GM19455 (cell line): ENCODE results near the gene RAB37.

ENCODE experiments used
- ATAC-seq: cut with Tn5 transposase; IDR thresholded peaks from one replicate; pipeline ENCODE4 v1.9.1; 2021; ENCODE audit not compliant: unreplicated experiment

Gene RAB37

DNA sequence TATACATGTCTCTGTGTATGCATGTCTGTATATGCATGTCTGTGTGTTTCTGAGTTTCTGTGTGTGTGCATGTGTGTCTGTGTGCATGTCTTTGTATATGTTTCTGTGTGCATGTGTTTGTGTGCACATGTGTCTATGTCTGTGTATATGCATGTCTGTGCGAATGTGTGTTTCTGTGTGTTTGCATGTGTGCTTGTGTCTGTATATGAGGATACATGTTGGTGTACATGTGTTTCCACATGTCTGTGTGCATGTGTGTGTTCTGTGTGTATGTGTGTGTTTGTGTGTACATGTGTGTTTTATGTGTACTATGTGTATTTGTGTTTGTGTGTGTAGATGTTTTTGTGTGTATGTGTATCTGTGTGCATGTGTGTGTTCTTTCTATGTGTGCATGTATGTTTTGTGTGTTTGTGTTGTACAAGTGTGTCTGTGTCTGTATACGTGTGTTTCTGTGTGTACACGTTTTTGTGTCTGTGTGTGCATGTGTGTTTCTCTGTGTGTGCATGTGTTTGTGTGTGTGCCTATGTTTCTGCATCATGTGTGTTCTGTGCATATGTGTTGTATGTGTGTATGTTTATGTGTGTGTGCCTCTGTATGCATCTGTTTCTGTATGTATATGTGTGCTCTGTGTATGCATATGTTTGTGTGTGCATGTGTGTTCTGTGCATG is 8.9 kb upstream of the RAB37 start:
- ATAC-seq, result no peak

DNA sequence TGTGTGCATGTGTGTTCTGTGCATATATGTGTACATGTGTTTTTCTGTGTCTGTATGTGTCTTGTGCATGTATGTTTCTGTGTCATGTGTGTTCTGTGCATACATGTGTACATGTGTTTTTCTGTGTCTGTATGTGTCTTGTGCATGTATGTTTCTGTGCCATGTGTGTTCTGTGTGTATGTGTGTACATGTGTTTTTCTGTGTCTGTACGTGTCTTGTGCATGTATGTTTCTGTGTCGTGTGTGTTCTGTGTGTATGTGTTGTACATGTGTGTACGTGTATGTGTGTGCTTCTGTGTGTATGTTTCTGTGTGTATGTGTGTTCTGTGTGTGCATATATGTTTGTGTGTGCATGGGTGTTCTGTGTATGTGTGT is 8.4 kb upstream of the RAB37 start:
- no peak for ATAC-seq

DNA sequence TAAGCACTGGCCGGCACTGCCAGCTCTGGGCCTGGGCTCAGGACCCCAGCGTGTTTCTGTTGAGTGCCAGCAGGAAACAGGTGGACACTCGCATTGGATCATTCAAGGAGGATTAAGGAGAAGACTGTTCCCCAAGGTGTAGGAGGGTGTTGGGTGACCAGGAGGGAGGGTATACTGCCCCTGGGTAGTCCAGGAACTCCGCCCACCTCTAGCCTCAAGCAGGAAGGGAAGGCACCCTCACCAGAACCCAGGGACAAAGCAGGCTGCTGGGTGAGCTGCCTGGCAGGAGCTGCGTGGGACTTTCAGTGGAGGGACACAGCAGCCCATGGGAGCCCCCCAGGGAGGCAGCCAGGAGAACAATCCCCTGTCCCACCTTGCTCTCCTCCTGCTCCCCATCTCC is 7.7 kb upstream of the RAB37 start:
- no peak for ATAC-seq

DNA sequence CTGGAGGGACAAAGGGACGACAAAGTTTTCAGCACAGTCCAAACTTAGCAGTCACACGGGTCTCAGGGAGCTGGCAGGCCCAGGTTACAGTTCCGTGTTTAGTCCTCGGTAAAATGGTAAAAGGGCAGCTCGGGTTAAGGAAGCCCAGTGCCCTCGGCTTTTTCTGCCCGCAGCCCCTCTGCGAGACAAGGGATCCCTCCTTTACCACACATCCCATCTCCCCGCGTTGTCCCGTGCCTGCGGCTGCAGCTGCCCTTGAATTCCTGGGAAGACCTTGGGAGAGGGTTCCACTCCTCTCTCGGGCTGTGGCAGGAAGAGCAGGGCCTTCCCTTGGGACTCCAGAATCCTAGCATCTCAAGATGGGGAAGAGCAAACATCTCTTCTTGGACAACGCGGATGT is 7.2 kb upstream of the RAB37 start:
- ATAC-seq, result no peak

DNA sequence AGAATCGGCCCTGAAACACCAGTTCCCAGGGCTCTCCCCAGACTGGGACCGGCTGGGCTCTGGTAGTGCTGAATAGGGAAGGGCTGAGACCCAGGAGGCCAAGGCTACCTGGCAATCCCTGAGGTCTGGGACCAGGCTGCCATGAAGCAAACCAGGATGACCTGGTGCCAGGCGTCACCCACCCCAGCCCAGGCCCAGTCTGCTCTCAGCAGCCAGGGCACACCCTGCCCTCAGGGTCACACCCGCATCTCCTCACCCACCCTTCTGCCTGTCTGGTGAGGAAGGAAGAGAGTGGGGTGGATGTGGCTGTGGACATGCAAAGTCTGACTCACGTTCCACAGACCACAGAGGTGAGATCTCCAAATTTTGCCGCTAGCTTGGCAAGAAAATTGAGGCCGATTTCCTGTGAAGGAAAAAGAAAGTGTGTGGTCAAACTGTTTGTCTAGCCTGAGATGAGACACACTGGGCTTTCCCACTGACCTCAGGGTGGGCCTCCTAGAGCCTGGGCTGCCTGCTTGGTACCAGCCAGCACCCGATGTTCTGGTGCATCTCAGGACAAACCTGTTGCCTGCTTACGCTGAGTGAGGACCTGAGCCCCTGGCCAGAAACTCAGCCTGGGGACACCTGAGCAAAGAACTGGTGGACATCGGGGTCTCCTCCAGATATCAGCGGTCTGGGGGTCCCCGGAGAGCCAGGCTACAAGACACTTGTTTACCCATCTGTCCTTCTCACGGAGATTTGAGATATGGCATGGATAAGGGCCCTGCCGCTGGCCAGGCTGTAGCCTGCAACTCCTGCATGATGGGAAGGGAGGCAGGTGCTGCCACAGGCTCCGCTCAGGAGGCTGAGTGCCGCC is 6.3 kb upstream of the RAB37 start:
- ATAC-seq, result no peak

DNA sequence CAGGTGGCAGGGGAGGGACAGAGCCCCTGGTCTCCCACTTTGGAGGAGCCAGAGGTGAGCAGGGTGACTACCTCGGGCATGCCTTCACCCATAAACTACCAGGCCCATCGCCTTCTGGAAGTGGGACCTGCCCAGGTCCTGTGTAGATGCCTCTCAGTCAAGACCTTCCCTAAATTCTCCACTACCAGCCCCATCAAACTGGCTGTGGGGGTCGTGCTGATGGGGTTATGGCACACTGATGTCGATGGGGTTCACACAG is 5.8 kb upstream of the RAB37 start:
- no peak for ATAC-seq

DNA sequence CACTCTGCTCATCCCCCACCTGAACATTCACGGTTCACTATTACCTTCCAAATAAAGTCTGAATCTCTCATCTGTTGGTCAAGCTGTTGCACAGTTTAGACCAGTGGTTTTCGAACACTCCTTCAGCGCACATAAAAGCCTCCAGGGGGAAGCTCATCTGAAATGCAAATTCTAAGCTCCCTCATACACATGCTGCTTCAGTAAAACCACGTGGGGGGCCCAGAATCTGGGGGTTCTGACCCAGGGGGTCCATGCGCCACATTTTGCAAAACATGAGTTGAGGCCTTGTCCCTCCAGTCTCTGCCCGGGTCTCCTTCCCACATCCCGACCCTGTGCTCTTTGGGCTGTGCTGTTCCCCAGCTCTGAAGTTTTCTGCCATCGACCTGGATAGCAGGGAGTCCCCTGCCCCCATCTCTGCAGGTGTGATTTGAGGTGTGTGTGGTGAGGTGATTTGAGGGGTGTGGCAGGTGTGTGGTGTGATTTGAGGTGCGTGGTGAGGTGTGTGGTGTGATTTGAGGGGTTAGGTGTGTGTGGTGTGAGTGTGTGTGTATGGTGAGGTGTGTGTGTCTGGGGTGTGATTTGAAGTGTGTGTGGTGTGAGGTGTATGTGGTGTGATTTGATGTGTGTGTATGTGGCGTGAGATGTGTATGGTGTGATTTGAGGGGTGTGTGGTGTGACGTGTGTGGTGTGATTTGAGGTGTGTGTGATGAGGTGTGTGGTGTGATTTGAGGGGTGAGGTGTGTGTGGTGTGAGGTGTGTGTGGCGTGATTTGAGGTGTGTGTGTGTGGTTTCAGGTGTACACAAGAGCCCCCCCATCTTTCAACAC is 4.8 kb upstream of the RAB37 start:
- ATAC-seq, result no peak

DNA sequence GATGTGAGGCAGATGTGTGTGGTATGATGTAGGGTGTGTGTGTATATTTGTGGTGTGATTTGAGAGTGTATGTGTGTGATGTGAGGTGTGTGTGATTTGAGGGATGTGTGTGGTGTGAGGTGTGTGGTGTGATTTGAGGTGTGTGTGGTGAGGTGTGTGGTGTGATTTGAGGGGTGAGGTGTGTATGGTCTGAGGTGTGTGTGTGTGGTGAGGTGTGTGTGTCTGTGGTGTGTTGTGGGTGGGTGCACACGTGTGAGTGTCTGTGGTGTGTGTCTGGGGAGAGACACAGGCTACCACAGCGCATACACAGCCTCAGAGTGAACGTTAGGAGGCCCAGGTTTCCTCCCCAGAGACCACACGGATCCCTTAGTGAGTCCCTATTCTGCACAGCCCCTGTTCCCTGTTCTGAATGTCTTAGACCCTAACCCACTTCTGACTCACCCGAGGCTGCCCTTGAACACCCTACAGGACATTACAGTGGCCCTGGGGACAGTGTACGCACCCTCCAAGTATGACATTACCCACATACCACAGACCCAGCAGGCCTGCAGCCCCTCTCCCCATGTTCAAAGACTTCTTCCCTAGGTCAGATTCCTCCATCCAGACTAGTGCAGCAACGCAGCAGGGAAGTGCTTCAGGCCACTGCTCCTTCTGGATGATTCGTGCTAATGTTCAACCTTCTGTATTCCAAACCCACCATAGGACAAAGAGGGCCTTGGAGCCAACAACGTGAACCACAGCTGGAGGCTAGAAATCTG is 3.5 kb upstream of the RAB37 start:
- ATAC-seq, result no peak

DNA sequence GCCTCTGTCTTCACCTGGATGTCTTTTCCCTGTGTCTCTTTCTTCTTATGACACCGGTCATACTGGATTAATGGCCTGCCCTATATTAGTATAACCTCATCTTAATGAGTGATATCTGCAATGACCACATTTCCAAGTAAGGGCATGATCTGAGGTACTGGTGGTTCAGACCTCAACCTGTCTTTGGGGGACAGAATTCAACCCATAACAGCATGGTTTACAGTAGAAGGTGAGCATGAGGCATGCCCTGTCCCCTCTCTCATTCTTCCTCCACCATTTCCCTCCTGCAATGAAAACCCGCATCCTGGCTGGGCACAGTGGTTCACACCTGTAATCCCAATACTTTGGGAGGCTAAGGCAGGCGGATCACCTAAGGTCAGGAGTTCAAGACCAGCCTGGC is 2.8 kb upstream of the RAB37 start:
- no peak for ATAC-seq

DNA sequence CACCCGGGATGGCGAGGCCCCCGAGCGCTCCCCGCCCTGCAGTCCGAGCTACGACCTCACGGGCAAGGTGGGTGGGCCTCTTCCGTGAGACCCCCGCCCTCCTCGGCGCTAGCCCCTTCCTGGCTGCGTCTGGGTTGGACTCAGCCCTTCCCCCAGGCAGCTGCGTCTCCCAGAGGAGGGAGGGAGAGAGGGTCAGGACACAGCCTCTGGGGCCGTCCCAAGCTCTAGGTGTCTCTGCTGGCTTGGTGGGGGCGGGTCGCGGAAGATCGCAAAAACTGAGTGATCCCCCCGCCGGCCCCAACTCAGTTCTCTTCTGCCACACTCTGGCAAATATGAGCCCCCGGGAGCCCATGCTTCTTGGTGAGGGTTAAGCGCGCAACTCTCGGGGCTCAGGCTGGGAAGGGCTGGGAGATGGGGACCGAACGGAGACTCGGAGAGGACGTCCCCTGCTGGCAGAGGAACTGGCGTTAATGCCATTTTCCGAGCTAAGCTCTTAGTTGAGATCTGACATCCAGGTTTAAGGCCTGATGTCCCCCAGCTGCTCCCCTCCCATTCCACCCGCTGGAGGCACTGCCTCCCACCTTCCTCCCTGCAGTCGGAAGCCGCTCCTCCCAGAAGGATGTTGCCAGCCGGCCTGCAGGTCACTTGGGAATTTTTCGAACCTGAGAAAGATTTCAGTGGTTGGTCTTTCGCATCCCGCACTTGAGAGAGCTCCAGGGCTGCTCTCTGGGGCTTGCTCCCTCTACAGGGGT is 419 bp downstream of the RAB37 start:
- no peak for ATAC-seq

DNA sequence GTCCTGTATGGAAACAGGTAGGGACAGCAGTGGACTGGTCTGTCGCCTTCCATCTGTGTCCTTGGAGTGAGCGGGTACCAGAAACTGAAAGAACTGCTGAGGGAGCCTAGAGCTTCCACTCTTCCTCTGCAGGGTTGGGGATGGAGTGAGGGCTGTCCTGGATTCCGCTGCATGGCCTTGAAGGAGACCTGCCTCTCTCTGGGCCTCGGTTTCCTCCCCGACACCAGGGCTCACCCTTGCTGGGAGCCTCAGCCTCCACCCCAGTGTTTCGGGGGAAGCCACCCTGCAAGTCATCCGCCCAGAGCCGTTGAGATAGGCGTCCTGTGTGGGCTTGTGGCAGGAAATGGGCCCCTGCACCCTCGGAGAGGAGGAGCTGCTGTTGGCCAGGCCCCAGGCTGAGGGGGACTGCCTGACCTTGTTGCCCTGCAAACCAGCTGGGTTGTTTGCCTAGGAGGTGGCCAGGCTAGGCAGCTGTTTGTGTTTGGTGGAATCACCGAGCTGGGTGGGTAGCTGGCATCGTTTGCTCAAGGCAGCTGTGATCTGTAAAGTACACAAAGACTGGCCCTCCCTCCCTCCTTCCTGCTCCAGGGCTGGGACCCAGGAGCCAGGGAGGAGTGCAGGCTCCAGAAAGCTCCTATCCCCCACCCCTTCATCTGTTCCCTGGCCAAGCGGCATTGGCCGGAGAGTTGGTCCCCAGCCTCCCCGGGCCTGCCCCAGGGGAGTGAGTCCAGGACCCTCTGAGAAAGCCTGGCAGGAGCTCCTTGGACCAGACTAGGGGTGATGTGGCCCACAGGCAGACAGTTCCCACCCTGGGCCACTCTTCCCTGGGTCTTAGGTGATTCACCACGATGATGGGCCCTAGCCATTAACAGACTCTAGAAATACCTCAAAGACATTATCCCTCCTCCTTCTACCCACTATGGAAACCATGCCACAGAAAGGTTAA is 1.3 kb downstream of the RAB37 start:
- no peak for ATAC-seq

DNA sequence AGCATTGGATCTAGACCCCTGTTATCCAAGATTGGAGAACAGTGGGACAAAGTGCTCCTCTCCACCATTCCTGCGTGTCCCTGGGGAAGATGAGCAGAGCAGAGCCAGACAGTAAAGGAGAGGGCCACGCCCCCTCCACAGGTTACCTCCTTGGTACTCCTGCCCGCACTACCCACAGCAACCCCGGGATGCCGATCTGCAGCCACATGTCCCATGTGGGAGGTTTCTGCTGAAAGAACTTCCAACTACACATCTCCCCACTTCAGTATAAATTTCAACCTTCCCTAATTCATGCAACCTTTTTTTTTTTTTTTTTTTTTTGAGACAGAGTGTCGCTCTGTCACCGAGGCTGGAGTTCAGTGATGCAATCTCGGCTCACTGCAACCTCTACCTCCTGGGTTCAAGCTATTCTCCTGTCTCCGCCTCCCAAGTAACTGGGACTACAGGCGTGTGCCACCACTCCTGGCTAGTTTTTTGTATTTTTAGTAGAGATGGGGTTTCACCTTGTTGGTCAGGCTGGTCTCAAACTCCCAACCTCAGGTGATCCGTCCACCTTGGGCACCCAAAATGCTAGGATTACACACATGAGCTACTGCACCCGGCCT is 2.3 kb downstream of the RAB37 start:
- ATAC-seq, result no peak

DNA sequence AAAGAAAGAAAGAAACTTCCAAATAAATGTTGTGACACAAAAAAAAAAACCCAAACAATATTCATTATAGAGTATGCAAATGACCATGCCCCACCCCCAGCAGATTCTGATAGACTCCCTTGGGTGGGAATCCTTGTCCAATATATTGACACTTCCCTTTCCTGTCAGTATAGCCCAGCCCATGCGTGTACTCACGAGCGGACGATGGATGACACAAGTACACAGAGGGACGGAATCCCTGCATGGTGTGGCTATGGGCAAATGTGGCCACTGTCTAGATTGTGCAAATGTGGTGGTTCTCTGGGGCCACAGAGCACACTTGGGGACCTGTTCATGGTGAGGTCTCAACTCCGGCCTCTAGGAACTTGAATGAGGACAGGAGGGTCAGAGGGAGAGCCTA is 3.1 kb downstream of the RAB37 start:
- no peak for ATAC-seq

DNA sequence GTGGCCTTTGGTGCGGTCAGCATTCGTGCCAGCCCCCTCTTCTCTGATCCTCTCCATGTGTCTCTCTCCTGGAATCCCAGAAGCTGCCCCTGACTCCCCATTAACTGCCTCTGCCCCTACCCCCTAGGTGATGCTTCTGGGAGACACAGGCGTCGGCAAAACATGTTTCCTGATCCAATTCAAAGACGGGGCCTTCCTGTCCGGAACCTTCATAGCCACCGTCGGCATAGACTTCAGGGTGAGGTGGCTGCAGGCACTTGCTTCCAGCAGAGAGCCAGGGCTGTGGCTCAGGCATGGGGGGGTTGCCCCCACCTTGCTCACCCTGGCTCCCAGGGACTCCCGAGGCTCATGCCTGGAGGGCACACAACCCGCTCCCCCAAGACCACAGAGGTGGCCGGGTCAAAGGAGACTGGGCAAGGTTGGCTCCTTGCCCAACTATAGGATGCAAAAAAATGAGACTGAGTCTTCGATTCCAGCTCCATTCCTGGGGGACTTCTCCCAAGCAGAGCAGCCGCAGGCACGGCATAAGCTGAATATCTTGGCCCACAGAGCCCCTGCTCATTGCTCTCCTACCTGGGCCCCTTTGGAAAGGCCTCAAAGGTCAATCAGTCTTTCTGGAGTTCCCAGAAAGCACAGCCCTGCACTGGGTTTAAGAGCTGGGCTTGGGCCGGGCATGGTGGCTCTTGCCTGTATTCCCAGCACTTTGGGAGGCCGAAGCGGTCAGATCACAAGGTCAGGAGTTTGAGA is 3.8 kb downstream of the RAB37 start:
- ATAC-seq, result no peak

DNA sequence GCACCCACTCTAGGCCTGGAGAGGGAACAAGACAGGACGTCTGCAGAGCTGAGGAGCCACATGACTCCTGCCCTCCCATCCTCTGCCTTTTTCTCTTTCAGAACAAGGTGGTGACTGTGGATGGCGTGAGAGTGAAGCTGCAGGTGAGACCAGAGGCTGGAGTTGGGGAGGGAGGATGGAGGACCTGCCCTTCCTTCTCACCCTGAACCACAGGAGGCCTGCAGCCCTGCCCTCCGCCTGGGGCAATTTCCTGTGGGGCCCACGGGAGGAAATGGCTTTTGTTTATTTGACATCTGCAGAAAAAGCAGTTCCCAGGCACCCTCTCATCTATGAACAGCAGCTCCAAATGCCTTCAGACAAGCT is 5.1 kb downstream of the RAB37 start:
- no peak for ATAC-seq

DNA sequence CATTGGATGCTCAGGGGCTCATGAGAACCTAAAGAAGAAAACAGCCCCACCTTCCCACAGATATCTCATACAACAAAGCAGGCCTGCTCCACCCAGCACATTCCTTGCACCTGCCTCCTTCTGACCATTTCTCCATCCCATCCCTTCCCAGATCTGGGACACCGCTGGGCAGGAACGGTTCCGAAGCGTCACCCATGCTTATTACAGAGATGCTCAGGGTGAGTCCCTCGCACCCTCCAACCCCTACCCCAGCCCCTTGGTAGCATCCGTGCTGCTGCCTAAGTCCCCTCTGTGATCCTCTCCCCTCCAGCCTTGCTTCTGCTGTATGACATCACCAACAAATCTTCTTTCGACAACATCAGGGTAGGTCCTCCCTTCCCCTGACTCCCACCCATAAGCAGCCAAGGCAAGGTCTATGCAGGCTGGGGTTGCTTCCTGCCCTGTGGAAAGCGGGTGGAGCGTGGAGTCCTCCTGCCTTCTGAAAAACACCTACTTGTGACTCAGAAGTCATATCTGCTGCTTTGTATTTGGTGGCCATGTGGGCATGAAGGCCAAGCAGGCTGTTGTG is 6.0 kb downstream of the RAB37 start:
- no peak for ATAC-seq

DNA sequence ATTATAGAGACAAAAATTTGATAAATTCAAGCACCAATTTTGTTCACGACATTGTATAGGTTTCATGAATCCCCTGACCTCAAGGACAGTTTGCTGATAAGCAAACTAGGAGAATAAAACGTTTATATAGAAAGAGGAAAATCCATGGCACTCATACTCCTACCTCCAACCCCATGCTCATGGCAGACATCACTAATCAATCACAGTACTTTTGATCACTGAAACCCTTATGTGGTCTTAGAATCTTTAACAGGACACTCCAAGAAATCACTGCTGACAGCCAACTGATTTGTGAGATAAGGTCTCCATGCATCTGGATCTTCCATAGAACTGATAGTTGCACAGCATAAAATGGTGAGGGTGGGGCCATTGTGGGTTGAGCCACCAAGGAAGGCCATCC is 6.7 kb downstream of the RAB37 start:
- ATAC-seq, result no peak

DNA sequence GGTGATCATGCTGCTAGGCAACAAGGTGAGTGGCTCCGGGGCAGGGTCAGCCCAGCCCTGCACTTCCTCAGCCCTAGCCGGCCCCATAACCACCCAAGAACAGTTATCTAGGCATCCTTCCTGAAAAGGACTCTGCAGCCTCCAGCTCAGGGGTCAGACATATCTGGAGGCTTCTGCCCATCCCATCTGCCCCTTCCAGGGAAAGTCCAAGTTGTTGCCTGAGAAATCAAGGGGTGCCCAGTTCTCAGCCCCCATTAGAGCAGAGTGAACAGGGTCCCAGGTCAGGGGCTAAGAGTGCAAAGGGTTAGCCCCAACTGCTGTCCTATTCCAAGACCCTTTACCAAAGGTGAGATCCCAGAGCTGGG is 7.3 kb downstream of the RAB37 start:
- no peak for ATAC-seq
